Measurements from ENCODE around the gene UBE2E2.
A peak's percentile ranks its signal among the peaks of the same experiment; 100 is the strongest.

UBE2E2 gene

GRCh38 chr3:23430781-23431398, 227.8 kb downstream of the UBE2E2 start:
- Mint-ChIP-seq H3K4me3 (peak overlapping the region in 1 of 2 donors; percentile 29), H3K27ac (no peak overlapping the region), H3K4me1 (peaks cover 22% of the 10 kb centered on the region), H3K9me3 (peaks cover 0 to 7% of the 10 kb centered on the region in 2 donors), H3K27me3 (no peaks in the 10 kb centered on the region)
- DNase-seq = no peak
- peak; percentile 26 for ATAC-seq

- DNase-seq (no peak), ATAC-seq (no peak)
- Mint-ChIP-seq H3K4me1 (peaks cover 29% of the 10 kb centered on the region), H3K27me3 (no peaks in the 10 kb centered on the region), H3K9me3 (no peaks in the 10 kb centered on the region), H3K27ac (no peak overlapping the region), H3K4me3 (no peak overlapping the region)
Observed at GRCh38 chr3:23431764-23432163, 228.6 kb downstream of the UBE2E2 start.

GRCh38 chr3:23435318-23435717, 232.2 kb downstream of the UBE2E2 start:
- H3K27ac Mint-ChIP-seq = no peak overlapping the region
- ATAC-seq = peak; percentile 29

GRCh38 chr3:23435904-23436303, 232.8 kb downstream of the UBE2E2 start:
- H3K4me3 Mint-ChIP-seq = no peak overlapping the region
- no peaks in the 10 kb centered on the region for H3K27me3 Mint-ChIP-seq
- DNase-seq (no peak), ATAC-seq (peak; percentile 31)
- no peaks in the 10 kb centered on the region for H3K9me3 Mint-ChIP-seq
- peaks cover 55% of the 10 kb centered on the region for H3K4me1 Mint-ChIP-seq
- H3K27ac Mint-ChIP-seq = no peak overlapping the region

More at GRCh38 chr3:23435318-23435717, 232.2 kb downstream of the UBE2E2 start:
- no peak for DNase-seq
- H3K4me1 Mint-ChIP-seq = peaks cover 55% of the 10 kb centered on the region
- H3K9me3 Mint-ChIP-seq = no peaks in the 10 kb centered on the region
- no peaks in the 10 kb centered on the region for H3K27me3 Mint-ChIP-seq
- no peak overlapping the region for H3K4me3 Mint-ChIP-seq

GRCh38 chr3:23437484-23438145, 234.5 kb downstream of the UBE2E2 start:
- no peaks in the 10 kb centered on the region for H3K9me3 Mint-ChIP-seq
- DNase-seq (no peak), ATAC-seq (no peak)
- H3K4me3 Mint-ChIP-seq = no peak overlapping the region
- H3K4me1 Mint-ChIP-seq = peaks cover 67% of the 10 kb centered on the region
- no peak overlapping the region for H3K27ac Mint-ChIP-seq
- no peaks in the 10 kb centered on the region for H3K27me3 Mint-ChIP-seq

GRCh38 chr3:23438657-23439056, 235.5 kb downstream of the UBE2E2 start:
- peaks cover 78% of the 10 kb centered on the region for H3K4me1 Mint-ChIP-seq
- H3K27ac Mint-ChIP-seq = peak overlapping the region in 1 of 2 donors; percentile 23
- DNase-seq = no peak
- H3K9me3 Mint-ChIP-seq = no peaks in the 10 kb centered on the region
- no peak overlapping the region for H3K4me3 Mint-ChIP-seq
- H3K27me3 Mint-ChIP-seq = no peaks in the 10 kb centered on the region
- peak; percentile 62 for ATAC-seq

GRCh38 chr3:23439080-23439479, 236.0 kb downstream of the UBE2E2 start:
- DNase-seq = no peak
- no peak for ATAC-seq
- H3K4me3 Mint-ChIP-seq = peak overlapping the region; percentile 13 to 54
- peaks cover 0 to 1% of the 10 kb centered on the region in 2 donors for H3K9me3 Mint-ChIP-seq
- peak overlapping the region; percentile 23 to 62 for H3K27ac Mint-ChIP-seq
- peaks cover 82% of the 10 kb centered on the region for H3K4me1 Mint-ChIP-seq
- no peaks in the 10 kb centered on the region for H3K27me3 Mint-ChIP-seq

GRCh38 chr3:23440416-23441294, 237.5 kb downstream of the UBE2E2 start:
- Mint-ChIP-seq H3K27ac (peak overlapping the region; percentile 58 to 59), H3K4me3 (peak overlapping the region; percentile 44 to 72)
- ATAC-seq = peak; percentile 68

GRCh38 chr3:23442598-23443383, 239.7 kb downstream of the UBE2E2 start:
- Mint-ChIP-seq H3K27ac (no peak overlapping the region), H3K9me3 (peaks cover 0 to 5% of the 10 kb centered on the region in 2 donors), H3K27me3 (no peaks in the 10 kb centered on the region), H3K4me1 (peaks cover 60% of the 10 kb centered on the region), H3K4me3 (peak overlapping the region in 1 of 2 donors; percentile 11)
- ATAC-seq (peak; percentile 51), DNase-seq (no peak)

More at GRCh38 chr3:23440416-23441294, 237.5 kb downstream of the UBE2E2 start:
- H3K27me3 Mint-ChIP-seq = no peaks in the 10 kb centered on the region
- no peak for DNase-seq
- peaks cover 80% of the 10 kb centered on the region for H3K4me1 Mint-ChIP-seq
- peaks cover 0 to 5% of the 10 kb centered on the region in 2 donors for H3K9me3 Mint-ChIP-seq

- ATAC-seq = no peak
- peaks cover 0 to 5% of the 10 kb centered on the region in 2 donors for H3K9me3 Mint-ChIP-seq
- no peak overlapping the region for H3K4me3 Mint-ChIP-seq
- H3K4me1 Mint-ChIP-seq = peaks cover 47% of the 10 kb centered on the region
- no peak overlapping the region for H3K27ac Mint-ChIP-seq
- no peaks in the 10 kb centered on the region for H3K27me3 Mint-ChIP-seq
- DNase-seq = no peak
Observed at GRCh38 chr3:23444386-23444785, 241.3 kb downstream of the UBE2E2 start.

- ATAC-seq = no peak
- no peak overlapping the region for H3K27ac Mint-ChIP-seq
- peaks cover 32% of the 10 kb centered on the region for H3K4me1 Mint-ChIP-seq
Observed at GRCh38 chr3:23446301-23446700, 243.2 kb downstream of the UBE2E2 start.

GRCh38 chr3:23448998-23449537, 245.9 kb downstream of the UBE2E2 start:
- Mint-ChIP-seq H3K27me3 (no peaks in the 10 kb centered on the region), H3K9me3 (peaks cover 0 to 4% of the 10 kb centered on the region in 2 donors), H3K4me1 (peaks cover 4% of the 10 kb centered on the region), H3K4me3 (no peak overlapping the region), H3K27ac (no peak overlapping the region)
- ATAC-seq = no peak
- DNase-seq = no peak

More at GRCh38 chr3:23446301-23446700, 243.2 kb downstream of the UBE2E2 start:
- Mint-ChIP-seq H3K27me3 (no peaks in the 10 kb centered on the region), H3K9me3 (peaks cover 0 to 5% of the 10 kb centered on the region in 2 donors), H3K4me3 (no peak overlapping the region)
- DNase-seq = no peak

- no peaks in the 10 kb centered on the region for H3K27me3 Mint-ChIP-seq
- ATAC-seq = no peak
Observed at GRCh38 chr3:23450051-23450450, 246.9 kb downstream of the UBE2E2 start.

GRCh38 chr3:23450806-23451205, 247.7 kb downstream of the UBE2E2 start:
- no peaks in the 10 kb centered on the region for H3K27me3 Mint-ChIP-seq
- no peak overlapping the region for H3K27ac Mint-ChIP-seq
- H3K4me3 Mint-ChIP-seq = no peak overlapping the region
- H3K9me3 Mint-ChIP-seq = peaks cover 0 to under 1% of the 10 kb centered on the region in 2 donors
- ATAC-seq (no peak), DNase-seq (no peak)
- H3K4me1 Mint-ChIP-seq = peaks cover 2% of the 10 kb centered on the region

More at GRCh38 chr3:23450051-23450450, 246.9 kb downstream of the UBE2E2 start:
- no peak for DNase-seq
- no peaks in the 10 kb centered on the region for H3K4me1 Mint-ChIP-seq
- no peak overlapping the region for H3K27ac Mint-ChIP-seq
- no peak overlapping the region for H3K4me3 Mint-ChIP-seq
- no peaks in the 10 kb centered on the region for H3K9me3 Mint-ChIP-seq

GRCh38 chr3:23452408-23452807, 249.3 kb downstream of the UBE2E2 start:
- H3K9me3 Mint-ChIP-seq = peaks cover 6 to 7% of the 10 kb centered on the region in 2 donors
- DNase-seq (no peak), ATAC-seq (no peak)
- no peaks in the 10 kb centered on the region for H3K27me3 Mint-ChIP-seq
- H3K27ac Mint-ChIP-seq = no peak overlapping the region
- H3K4me3 Mint-ChIP-seq = no peak overlapping the region
- H3K4me1 Mint-ChIP-seq = peaks cover 11% of the 10 kb centered on the region

Data from stimulated activated naive CD8-positive, alpha-beta T cell treated with anti-CD3 and anti-CD28 coated beads, Interleukin-15, amount 100 ng/mL, for 72 hours (primary cell).